Measurements from ENCODE around the gene RNASEH2B. TPM values are rescaled to one million over a fixed set of nuclear protein-coding genes. Genes with fewer than 3 reads are reported as not detected.

The RNASEH2B gene, protein sequence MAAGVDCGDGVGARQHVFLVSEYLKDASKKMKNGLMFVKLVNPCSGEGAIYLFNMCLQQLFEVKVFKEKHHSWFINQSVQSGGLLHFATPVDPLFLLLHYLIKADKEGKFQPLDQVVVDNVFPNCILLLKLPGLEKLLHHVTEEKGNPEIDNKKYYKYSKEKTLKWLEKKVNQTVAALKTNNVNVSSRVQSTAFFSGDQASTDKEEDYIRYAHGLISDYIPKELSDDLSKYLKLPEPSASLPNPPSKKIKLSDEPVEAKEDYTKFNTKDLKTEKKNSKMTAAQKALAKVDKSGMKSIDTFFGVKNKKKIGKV
- total RNA-seq = 39.3 and 40.5 TPM in 2 replicates

DNA sequence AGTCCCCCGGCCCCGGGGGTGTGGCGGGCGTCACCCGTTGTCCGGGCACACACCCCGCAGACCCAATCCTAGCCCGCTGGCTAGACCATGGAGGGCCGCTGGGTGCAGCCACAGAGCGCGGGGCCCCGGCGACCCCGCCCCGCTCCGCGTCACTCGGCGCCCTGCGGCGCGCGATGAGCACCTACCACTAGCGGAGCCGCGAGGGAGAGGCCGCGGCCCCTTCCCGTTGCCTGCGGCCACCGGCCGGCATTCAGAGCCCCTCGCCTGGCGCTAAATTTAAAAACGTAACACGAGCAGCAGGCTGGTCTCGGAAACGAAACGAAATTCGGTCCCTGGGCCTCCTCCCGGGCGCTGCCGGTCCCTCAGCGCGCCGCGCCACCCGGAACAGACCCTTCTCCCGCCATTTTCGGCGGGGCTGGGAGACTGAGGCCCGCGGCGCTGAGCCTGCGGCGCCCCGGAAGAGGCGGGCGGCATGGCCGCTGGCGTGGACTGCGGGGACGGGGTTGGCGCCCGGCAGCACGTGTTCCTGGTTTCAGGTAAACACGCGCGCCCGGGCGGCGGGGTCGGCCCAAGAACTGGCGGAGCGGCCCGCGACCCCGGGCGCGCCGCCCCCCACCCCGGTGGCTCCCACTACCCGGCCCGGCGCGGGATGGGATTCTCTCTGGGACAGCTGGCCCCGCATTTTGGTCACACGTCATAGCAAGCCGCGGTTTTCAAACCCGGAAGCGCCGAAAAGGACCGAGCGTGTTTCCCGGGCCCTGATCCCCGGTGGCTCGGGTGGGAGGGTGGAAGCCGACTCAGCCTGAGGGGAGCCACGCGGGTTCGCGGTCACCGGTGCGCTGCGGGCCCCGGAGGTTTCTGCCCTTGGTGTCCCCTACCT lies at the start of gene RNASEH2B:
TSS of gene RNASEH2B (plus strand) at position 187 of the 880 bp plus-strand sequence. CDS start at position 473, 286 bp downstream.

Other genes starting within 250 kb of the RNASEH2B start
- under 0.01 and 0.20 TPM in 2 replicates for gene DLEU7, start 66.1 kb upstream of the RNASEH2B start, total RNA-seq
- gene C13orf42, start 201.5 kb downstream of the RNASEH2B start, total RNA-seq = not detected in 2 replicates

Data from subcutaneous preadipocyte (primary cell).